HG02943 (cell line): ENCODE measurements around the gene TPX2.

Experiments
- ATAC-seq: cut with Tn5 transposase; IDR thresholded peaks from one replicate; pipeline ENCODE4 v1.9.1; 2021; ENCODE audit warnings: mild to moderate bottlenecking, low read depth, moderate library complexity; ENCODE audit not compliant: unreplicated experiment

Gene TPX2

GRCh38 chr20:31705598-31706597 is 33.2 kb upstream of the TPX2 start:
- ATAC-seq = peak; percentile 89

- no peak for ATAC-seq
Observed at GRCh38 chr20:31706607-31707257, 32.4 kb upstream of the TPX2 start.

- ATAC-seq = no peak
Observed at GRCh38 chr20:31707258-31707615, 31.9 kb upstream of the TPX2 start.

DNA sequence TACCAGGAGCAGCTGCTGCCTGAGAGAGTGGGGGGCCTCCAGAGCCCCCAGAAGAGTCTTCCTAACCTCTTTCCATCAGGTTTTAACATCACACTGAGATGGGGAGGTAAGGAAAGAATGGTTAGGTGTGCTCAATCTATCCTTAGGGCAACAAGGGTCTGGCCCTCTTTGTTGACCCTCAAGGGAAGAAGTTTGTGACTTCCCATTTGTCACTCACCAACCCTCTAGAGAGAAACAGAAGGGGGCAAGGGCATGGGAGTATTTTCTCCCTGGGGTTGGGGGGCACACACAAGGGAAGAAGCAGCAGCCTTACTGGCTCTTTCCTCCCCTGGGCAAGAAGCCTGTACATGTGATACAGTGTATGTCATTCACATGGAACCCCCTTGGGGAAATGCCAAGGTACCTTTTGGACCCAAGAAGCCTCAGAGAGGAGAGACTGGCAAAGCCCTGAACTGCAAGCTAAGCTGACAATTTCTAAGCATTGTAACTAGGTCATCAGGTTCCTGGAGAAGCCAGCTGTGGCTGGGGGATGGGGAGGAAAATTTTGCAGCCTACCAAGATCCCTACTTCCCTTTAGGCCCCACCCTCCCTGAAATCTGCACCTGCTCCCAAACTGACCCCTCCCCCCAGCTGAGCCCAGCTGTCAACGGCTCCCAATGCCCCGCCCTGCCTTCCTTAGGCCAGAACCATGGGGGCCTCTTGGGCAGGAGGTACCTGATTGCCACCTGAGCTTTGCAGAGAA is 30.9 kb upstream of the TPX2 start:
- no peak for ATAC-seq

GRCh38 chr20:31708736-31709534 is 30.2 kb upstream of the TPX2 start:
- ATAC-seq = no peak

GRCh38 chr20:31709939-31710338 is 29.2 kb upstream of the TPX2 start:
- ATAC-seq = no peak

GRCh38 chr20:31710423-31711108 is 28.5 kb upstream of the TPX2 start:
- ATAC-seq = no peak

DNA sequence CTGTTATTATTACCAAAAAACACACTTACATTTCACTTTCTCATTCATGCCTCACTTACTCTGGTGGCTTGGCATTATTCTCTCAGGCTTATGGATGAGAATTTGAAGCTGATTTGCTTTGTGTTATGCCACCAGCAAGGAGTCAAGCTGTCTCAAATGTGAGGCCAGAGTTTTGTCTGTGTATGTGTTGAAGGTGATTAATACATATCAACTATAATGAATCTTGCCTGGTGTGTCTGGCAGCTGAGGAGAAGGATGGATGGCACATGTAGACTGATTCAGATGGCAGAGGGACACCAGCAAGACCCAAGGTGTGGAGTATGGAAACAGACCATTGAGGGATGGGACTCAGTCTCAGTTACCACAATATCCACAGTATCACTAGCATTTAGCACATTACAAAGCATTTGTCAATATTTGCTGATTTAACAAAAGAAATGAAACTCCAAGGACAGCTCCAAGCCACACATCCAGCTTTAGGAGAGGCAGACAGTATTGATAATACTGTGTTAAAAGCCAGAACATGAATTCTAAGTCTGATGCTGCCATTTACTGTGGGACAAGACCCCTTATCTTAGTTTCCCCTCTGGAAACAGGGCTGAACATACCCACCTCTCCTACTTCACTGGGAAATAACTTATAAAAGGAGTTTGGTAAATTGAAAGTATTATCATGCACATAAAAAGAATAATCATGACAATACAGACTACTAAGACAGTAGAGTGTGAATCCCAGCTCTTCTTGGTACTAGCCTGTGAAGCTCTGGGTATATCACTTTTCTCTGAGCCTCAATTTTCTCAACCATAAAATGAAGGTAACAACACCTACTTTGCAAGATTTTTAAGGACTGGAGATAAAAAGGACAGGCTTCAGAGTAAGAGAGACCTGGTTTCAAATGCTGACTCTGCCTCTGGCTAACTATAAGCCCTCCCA is 27.6 kb upstream of the TPX2 start:
- no peak for ATAC-seq

GRCh38 chr20:31712112-31712553 is 27.0 kb upstream of the TPX2 start:
- ATAC-seq = no peak

DNA sequence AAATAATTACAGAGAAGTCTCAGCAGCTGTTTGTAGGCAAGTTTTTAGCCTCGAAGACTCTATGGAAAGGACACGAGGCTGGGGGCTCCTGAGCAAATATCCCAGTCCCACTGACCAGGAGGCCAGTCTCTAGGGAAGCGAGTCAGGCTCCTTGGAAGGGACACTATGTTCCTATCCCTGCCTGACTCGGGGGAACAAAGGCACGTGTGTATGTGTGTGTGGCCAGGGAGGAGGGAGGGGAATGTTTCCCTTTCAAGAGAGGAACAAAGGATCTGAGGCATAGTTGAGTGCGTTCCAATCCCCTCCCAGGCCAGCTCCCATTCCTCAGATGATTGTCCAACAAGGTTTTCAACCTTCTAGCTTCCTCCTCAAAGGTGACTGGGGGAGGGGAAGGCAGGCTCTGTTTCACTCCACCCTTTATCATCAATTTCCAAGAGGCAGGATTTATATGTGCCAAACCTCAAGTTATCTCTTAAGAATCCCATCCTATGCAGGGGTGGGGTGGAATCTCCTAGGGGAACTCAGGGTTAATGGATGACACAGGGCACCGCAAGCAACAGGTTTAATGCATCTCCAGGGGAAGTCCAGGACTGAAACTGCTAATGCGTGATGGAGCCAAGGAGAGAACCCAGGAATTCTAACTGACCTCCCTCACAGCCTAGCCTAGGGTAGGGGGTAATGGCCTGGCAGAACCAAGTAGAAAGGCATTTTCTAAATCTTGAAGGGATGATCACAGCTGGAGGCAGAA is 26.4 kb upstream of the TPX2 start:
- ATAC-seq = no peak

DNA sequence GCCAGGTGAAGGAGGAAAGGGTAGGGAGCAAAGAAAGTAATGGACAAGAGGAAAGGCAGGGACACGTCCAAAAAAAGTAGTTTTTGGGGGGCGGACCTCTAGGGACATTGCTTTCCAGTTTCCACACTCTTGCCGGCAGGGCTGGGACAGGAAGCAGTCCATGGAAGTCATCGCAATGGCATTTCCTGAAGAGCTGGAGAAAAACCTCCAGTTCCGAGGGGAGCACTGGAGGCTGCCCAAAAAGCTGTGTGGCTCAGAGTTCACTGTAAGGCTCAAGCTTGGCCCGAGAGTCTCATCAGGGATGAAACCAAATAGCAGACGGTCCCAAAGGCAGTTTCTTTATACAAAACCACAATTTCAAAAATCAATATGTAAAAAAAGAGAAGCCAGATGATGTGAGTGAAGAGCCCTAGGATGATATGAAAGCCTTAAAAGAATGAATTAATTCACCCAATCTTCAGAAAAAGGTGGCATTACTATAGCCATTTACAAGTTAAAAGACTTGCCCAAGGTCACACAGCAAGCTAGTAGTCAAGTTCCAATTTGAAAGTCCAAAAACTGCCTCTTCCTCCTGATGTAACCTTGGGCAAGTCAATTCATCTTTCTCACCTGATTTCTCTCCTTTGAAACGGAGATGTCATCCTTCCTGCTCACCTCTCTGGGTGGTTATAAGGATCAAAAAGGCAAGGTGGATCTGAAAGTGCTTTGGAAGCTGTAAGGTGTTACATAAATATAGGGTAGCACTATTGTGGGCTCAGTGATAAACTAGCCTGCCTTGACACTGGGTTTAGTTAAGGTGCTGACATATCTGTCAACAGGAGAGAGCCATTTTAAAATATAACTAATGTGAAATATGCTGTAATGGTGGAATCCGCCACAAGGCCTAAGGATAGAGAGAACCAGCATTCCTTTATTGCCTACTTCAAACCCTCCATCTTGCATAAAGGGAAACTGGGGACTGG is 25.5 kb upstream of the TPX2 start:
- no peak for ATAC-seq

DNA sequence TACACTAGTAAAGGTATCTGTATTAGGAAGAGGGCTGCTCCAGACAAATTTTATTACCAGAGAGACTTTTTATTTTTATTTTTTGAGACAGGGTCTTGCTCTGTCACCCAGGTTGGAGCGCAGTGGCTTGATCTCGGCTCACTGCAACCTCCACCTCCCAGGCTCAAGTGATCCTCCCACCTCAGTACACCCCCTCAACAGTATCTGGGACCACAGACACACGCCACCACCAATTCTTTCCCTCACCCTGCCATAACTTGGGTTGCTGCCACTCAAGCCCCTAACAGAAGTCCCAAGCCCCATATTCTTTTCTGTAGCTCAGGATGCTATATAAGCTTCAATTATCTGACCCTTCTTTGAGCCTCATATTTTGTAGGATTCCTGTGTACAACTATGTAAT is 23.3 kb upstream of the TPX2 start:
- ATAC-seq = no peak

- no peak for ATAC-seq
Observed at GRCh38 chr20:31716351-31716750, 22.7 kb upstream of the TPX2 start.

GRCh38 chr20:31716818-31717477 is 22.1 kb upstream of the TPX2 start:
- no peak for ATAC-seq

- no peak for ATAC-seq
Observed at GRCh38 chr20:31717478-31718201, 21.4 kb upstream of the TPX2 start.
